COLO829 (cell line): ENCODE data around the gene ADAM12.

Experiments
- DNase-seq: peaks from one replicate; pipeline ENCODE4 v3.0.0; 2012; ENCODE audit warnings: low spot score

ADAM12 gene

GRCh38 chr10:126235091-126235978, 152.9 kb downstream of the ADAM12 start:
- peak; percentile 80 for DNase-seq

GRCh38 chr10:126234630-126235029, 153.6 kb downstream of the ADAM12 start:
- no peak for DNase-seq

GRCh38 chr10:126233182-126234148, 154.8 kb downstream of the ADAM12 start:
- DNase-seq, result no peak

DNA sequence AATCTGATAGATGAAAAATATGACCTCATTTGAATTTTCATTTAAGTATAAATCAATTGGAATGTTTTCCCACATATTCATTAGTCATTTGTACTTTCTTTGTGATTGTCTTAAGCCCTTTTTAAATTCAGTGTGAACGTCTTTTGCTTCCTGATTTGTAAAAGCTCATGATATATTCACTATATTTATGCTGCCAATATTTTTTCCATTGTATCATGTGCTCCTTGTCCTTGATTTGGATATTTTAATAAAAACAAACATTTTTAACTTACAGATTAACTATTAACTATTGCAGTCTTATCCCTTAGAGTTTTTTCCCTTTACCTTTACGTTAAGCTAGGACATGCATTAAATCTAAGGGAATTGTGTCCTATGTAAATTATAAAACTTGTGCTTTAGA, 157.7 kb downstream of the ADAM12 start:
- DNase-seq, result no peak

DNA sequence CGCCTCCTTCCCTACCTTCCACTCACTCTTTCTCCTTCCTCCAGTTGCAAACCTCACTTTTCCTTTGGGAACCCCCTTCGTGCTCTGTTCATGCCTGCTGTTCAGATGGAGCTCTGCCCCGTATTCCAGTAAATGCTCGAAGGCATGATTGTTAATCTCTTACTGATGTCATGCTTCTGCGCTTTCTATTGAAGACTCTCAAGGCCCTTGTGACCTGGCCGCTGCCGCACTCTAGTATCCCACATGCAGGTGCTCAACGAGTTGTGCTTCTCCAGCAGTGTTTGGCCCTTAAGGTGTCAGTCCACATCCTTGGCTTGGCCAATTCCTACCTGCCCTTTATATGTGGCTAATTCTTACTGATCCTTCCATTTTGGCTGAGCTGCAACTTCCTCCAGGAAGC, 158.6 kb downstream of the ADAM12 start:
- no peak for DNase-seq

GRCh38 chr10:126227762-126228134, 160.5 kb downstream of the ADAM12 start:
- DNase-seq, result no peak

GRCh38 chr10:126226988-126227761, 161.1 kb downstream of the ADAM12 start:
- DNase-seq, result no peak

DNA sequence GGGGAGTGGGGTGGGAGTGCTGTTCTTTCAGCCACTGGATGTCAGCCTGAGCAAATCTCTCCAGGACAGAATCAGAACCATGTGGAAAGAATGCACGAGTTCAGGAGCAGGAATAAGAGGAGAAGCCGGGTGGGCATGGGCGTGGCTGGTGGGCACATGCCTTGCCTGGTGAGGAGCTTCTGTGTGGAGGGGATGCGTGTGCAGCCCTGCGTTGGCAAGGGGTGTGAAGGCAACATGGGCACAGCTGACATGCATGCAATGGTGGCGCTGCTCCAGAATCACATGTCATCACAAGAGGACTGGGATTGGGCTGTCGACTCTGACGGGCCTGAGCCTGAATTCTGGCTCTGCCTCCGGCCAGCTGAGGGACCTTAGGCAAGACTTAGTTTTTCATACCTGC, 162.1 kb downstream of the ADAM12 start:
- no peak for DNase-seq

DNA sequence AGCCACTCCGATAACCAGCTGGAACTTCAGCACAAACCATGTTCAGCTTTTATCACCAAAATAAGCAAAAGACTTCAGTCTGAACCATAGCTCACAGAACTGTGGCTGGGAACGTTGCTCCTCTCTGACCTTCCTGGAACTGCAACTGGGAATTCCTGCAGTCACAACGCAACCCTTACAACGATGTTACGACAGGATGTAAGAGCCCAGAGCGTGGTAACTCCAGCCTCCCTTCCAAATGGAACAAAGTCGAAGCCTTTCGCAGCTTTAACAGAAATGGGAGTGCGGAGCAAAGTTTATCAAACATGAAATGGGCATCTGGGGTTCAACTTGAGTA, 162.6 kb downstream of the ADAM12 start:
- no peak for DNase-seq

GRCh38 chr10:126224967-126225671, 163.2 kb downstream of the ADAM12 start:
- DNase-seq, result no peak

DNA sequence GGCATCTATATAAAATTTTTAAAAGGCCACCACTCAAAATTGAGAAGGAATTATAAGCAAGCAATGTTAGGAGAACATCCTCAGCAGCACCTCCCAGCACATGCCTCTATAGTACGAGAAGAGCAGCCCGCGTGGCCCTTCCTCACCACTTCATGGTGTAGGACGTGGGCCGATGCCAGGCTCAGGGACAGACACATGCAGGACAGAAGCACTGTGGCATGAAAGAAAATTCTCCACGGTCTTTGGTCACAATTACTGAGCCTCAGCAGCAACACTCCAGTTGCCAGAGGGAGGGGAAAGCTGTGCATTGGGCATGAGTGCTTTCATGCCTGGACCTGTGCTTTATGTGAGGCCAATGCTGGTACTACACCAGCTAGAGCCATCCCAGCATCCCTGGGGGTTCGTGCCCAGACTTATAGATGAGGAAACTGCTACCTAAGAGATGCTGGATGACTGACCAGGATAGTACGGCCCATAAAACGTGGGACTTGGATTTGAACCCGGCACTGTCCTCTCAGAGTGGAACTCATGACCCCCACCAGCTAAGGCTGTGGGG, 164.7 kb downstream of the ADAM12 start:
- DNase-seq, result no peak

DNA sequence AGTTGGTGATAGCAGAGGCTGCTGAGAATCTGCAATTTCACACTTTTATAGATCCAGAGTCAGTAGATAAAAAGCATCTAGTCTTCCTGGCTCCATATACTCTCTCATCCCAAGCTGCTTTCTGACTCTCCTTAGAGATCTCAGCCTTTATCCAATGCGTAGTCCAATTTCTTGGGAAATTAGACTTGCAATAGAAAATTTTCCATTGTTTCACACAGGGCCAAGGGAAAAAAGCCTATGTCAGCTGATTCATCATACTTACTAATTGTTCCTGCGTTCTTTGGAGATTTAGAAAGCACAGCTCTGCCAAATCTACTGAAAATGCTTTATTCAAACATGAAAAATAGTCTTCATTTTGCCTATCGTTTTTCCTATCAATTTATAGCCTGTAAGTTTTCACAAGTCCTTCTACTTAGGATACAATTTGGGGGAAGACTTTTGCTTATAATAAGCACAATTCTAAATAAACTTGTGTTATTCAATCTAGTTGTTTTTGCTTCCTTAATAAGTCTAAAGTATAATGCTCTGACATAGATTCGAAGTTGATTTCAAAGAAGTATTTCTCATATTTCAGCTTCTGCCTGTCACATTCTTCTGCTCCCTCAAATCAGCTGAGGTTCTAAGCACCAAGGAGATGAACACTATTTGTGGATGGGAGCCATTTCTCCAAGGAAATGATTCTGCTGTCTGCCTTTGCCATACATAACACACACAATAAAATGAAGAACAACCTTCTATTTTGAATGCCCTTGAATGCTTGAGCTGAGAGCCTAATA, 165.4 kb downstream of the ADAM12 start:
- DNase-seq, result no peak

DNA sequence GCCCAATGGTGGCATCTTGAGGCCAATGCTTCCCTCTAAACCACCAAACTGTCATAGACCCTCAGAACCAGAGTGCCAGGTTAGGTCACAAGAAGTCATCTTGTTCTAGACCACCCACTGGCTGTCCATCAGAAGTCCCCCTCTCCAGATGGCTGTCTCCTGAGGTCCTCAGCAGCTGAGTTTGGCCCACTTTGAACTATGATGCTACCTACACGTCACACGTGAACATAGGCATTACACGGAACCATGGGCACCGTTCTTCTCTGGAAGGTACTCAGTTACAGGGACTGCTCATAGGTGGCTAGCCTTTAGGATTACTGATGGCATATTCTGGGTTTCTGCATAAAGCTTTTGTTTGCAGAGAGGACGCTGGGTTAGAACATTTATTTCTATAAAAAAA, 166.4 kb downstream of the ADAM12 start:
- no peak for DNase-seq

DNA sequence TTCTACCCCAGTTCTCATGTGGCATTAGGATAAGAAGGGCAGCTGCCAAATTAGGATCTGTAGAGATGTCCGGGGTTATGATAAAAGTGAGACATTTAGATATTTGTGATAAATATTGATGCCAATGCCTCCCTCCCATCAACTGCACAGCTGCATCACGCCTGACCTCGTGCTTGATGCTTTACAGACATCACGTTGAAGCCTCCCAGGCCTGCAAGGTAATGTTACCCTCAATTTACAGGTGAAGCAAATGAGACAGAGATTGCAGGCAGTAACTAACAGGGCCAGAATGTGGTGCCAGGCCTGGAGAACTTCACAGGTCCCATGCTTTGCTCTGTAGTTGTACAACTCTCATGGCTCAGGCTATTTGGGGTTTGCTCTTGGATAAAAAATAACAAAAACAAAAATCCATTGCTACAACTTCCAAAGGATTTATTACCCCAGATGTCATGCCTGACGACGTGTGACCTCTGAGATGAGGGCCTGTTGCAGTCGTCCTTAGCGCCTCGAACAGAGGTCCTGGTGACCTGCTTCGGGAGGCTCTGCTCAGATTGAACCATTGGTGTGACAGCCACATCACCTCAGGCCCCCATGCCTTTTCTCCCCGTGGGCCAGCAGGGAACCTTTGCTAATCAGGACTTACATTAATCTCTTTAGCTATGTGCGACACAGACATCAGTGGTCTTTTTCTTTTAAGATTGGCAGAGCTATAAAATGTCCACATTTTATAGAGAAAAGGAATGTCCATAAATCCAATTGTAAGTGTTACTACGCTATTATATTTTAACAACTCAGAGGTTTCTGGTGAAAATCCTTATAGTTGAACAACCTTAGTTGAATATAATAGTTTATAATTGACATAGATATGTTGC, 169.3 kb downstream of the ADAM12 start:
- no peak for DNase-seq

DNA sequence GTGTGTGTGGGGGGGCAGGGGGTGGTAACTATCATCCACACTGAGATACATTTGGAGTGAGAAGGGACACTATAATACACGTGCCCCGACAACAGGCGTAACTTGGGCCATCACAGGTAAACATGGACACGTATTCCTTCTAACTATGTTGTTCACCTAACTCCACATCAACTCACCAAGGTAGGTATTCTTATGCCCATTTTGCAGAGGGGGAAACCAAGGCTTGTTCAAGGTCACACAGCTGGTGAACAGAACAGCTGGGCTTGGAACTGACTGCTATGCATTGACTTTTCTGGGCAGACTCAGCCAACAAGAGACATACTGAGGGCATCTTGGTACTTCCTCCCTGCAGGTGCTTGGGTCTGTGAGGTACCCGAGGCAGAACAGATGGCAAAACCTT, 170.1 kb downstream of the ADAM12 start:
- no peak for DNase-seq

- DNase-seq, result no peak
These were observed 171.7 kb downstream of the ADAM12 start for GRCh38 chr10:126216632-126216961.

GRCh38 chr10:126215746-126216631, 172.3 kb downstream of the ADAM12 start:
- peak; percentile 77 for DNase-seq

GRCh38 chr10:126214679-126215078, 173.6 kb downstream of the ADAM12 start:
- no peak for DNase-seq

- no peak for DNase-seq
These were observed 174.3 kb downstream of the ADAM12 start for GRCh38 chr10:126214021-126214420.
